22Rv1 (cell line): ENCODE results near the gene GALM.

Experiments used
- CTCF ChIP-seq: fragments of 450-650 bp; IDR thresholded peaks from 2 replicates; pipeline ENCODE4 v1.5.1; 2017; ENCODE audit warnings: mild to moderate bottlenecking
- ZFX ChIP-seq: fragments of 450-650 bp; IDR thresholded peaks from 2 replicates; pipeline ENCODE4 v1.6.1; 2017; ENCODE audit warnings: antibody characterized with exemption, borderline replicate concordance

- TF ChIP-seq CTCF: no peak
- TF ChIP-seq ZFX: no peak
Measured at GRCh38 chr2:38713338-38713737, 47.4 kb downstream of the GALM start.
